GM21825 (cell line): ENCODE measurements around the gene COCH.
"Not testable (repeated sequence)": the region's sequence is repeated elsewhere in the genome, so short reads cannot be mapped to it uniquely, and the experiment has no call there.

ENCODE experiments used
- ATAC-seq: cut with Tn5 transposase; IDR thresholded peaks from one replicate; pipeline ENCODE4 v1.9.1; 2021; ENCODE audit warnings: mild to moderate bottlenecking, moderate library complexity; ENCODE audit not compliant: unreplicated experiment

Gene COCH

DNA sequence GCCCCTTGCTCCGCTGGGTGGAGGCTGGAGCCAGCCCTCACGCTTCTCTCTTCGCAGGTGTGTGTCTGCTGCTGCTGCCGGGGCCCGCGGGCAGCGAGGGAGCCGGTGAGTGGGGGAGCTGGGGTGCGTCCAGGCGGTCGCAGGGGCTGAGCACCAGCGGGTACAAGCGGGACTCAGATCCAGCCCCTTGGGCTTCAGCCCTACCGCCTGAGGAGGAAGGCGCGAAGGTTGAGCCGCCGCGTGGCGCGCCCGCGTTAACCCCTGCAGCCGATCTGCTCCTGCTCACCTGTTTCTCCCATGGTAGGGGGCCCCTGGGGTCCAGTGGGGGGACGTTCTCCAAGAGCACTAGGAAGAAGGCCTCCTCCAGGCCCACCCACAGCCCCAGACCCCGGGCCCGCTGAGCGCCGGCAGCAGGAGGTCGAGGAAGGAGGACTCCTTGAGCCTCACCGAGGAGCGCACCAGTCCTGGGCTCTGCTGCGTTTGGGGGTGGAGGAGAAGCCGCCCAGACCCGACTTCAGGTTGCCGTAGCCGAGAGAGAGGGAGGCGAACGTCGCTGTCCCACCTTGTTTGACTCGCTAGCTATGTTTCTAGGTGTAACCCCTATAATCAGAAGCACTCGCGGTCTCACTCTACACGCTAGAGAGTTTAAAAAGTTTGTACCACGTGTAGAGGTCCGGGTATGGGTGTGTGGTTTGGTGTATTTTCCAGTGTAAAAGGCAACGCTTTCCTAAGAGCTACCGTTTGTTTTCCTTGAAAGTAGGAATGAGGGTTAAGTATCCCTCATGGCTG, 834 bp downstream of the COCH start:
- ATAC-seq = peak; percentile 26

DNA sequence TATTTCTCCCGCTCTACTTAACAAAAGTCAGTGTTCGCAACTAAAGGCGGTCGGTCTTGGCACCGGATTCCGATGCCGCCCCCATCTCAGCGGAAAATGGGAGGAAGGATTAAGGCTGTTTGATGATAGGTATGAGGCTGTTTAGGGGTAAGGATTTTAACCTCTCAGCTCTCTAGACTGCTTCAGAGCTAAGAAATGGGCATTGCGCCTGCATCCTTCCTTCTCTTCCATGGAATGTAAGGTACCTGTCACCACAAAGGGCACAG, 1.4 kb downstream of the COCH start:
- no peak for ATAC-seq

DNA sequence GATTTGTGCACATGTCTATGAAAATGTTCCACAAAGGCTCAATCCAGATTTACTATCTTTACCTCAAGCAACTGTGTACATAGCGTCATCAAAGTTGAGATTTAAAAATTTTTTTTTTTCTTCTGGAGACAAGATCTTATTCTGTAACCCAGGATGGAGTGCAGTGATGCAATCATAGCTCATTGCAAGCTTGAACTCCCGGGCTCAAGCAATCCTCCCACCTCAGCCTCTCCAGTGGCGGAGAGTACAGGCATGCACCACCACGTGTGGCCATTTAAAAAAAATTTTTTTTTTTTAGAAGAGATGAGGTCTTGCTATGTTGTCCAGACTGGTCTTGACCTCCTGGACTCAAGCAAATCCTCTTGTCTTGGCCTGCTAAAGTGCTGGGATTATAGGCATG, 2.3 kb downstream of the COCH start:
- no peak for ATAC-seq

DNA sequence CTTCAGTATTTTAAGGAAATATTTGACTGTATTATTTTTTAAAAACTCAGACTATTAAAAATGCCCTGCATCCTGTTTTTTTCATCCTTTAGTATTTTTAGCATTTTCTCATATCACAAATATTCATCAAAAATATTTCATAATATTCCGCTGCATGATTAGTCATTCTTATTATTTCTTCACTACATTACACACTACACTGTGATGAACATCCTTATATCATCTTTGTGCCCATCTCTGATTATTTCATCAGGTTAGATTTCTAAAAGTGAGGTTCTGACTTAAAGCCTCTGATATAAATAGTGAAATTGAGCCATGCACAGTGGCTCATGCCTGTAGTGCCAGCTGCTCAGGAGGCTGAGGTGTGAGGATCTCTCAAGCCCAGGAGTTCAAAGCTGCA, 8.1 kb downstream of the COCH start:
- no peak for ATAC-seq

DNA sequence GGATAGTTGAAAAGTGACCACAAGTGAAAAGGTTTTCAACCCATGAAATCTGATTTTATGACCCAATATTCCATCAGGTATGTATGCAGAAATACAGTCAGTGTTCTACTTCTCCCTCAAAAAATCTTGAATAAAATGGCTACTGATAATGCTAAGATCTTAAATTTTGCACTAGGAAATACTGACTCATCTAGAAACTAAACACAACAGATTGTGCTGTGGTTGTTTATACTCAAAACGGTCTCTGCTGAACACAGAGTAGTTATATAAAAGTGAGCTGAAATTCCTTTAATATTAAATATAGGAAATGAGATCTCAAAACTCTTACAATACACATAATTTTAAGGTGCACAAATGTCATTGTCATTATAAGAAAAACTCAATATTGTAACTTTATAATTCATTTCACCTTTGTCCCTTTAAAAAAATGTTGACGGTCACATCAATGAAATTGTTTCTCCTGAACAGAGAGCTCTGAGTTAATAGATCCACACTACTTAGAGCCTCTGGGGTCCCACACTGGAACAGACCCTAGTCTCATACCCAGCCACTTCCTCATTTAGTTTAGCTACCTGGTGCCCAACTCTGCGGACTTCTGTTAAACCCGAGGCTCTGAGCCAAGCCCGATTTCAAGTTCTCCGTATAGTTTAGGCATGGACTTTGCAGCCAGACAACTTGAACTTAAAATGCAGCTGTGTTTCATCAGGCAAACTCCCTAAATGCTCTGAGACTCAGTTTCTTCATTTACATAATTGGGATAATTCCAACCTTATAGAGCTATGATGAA, 9.3 kb downstream of the COCH start:
- ATAC-seq = no peak

DNA sequence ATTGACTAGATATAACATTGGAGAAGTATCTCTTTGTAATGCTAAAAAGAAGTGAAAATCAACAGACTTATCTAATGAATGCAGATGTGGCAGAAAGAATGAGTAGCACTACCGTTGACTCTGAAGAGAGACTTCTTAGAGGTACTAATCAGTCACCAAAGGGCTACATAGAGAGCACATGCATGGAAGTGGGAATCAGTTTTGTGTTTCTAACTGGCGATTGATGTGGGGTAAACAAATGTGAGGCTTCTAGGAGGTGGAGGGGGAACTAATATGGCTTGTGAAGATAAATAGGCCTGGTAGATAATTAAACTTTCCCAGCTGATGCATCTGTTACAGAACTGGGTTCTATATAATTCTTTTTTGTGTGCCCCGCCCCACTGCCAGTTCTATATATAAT, 10.5 kb downstream of the COCH start:
- no peak for ATAC-seq

DNA sequence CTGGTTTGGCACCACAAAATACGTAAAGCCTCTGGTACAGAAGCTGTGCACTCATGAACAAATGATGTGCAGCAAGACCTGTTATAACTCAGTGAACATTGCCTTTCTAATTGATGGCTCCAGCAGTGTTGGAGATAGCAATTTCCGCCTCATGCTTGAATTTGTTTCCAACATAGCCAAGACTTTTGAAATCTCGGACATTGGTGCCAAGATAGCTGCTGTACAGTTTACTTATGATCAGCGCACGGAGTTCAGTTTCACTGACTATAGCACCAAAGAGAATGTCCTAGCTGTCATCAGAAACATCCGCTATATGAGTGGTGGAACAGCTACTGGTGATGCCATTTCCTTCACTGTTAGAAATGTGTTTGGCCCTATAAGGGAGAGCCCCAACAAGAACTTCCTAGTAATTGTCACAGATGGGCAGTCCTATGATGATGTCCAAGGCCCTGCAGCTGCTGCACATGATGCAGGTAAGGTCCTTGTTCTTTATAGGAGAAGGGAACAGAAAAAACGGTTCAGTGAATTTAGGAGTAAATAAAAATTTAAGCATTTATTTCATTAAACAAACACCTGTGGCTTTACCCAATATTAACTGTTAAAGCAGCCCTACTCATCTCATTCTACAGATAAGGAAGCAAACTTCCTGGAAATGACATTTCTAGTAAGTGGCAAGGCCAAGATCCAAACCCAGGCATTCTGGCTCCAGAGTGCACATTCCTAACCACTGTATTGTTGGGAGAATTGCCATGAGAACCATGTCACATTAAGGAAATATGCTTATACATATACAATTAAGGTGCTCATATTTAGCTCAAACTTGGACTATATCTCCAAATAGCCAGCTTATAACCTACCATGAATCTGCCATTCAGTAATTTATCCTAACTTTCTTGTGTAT, 11.7 kb downstream of the COCH start:
- ATAC-seq = no peak

DNA sequence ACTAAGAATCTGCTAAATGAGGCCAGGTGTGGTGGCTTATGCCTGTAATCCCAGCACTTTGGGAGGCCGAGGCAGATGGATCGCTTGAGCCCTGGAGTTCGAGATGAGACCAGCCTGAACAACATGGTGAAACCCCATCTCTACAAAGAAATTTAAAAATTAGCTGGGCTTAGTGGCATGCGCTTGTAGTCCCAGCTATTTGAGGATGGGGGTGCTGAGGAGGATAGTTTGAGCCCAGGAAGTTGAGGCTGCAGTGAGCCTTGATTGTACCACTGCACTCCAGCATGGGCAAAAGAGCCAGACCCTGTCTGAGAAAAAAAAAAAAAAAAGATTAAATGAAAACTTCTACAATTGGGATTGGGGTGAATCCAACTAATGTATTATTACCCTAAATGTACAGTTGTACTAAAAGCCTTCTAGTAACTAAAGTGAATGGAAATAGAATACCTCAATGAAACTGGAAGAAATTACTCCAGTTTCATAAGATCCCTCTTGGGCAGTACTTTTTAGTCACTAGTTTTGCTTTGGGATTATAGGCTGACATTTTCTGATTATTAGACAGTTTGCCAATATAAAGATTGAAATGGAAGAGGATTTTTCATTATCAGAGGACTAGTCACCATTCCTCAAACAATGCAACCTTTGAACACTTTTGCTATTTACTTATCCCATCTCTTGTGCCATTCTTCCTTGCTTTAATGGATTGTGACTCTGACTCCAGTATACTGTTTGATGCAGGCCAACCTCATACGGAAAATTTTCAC, 14.3 kb downstream of the COCH start:
- no peak for ATAC-seq

DNA sequence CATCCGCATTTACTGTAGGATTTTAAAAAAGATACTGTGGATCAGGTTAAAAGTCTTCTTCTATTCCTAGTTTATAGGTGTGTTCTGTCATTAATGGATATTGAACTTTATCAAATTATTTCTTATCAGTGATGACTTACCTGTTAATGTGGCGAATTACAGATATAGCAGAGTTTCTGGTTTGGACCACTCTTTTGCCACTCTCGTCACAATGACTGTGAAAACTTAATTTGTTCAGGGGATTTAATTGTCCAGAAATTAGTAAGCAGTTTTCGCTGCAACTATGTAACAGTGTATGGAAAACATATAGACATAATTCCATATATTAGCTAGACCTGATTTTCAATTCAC, 14.9 kb downstream of the COCH start:
- ATAC-seq = no peak

DNA sequence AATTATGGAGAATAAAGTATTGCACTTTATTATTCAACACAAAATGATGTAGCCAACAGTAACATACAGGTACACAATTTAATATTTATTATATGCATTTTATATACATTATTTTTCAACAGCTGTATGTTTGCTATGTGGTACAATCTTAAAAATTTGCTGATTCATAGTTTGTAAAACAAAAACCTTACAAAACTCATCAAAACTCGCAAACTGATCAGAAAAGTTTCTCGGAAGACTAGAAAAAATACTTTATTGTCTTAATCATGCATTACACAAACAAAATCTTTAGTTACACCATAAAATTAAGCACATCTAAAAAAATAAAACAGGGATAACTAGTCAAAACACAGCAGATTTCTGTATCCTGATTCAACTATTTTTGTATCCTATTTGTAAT, 19.5 kb downstream of the COCH start:
- ATAC-seq = no peak

DNA sequence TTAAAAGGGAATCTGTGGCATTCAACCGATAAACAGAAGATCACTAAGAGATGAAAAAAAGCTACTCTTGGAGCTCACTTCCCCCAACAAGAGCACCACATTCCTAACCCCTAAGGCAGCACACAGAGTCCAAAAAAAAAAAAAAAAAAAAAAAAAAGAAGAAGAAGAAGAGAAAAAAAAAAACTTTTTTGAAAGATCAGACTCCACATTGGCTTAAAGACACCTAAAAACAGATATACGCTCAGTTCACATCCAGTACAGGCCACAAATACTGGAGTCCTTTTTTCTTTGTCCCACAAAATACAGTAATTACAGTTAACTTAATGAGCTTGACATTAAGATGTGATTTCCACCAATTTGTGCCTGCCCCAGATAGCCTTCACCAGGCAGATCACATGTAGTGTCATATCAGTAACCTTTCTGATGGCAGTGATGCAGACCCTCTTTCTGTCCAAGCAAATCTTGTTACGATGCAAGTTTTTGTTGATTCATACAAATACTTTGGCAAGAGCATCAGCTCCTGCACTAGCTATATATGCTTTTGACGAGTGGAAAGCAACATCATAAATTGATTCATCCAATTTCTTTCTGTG, 20.7 kb downstream of the COCH start:
- no peak for ATAC-seq

DNA sequence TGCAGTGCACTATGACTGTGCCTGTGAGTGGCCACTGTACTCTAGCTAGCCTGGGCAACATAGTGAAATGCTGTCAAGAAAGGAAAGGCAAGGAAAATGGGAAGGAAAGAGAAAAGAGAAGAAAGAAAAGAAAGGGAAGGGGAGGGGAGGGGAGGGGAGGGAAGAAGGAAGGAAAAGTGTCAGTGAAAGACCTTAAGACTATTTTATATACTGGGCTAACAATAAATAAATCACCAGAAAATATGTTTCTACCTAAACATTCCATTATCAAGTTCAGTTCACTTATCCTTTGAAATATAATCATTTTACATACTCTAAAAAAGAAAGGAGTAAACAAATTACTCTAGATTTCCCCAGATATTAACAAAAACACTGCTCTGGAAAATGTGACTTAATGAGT, 22.1 kb downstream of the COCH start:
- no peak for ATAC-seq

DNA sequence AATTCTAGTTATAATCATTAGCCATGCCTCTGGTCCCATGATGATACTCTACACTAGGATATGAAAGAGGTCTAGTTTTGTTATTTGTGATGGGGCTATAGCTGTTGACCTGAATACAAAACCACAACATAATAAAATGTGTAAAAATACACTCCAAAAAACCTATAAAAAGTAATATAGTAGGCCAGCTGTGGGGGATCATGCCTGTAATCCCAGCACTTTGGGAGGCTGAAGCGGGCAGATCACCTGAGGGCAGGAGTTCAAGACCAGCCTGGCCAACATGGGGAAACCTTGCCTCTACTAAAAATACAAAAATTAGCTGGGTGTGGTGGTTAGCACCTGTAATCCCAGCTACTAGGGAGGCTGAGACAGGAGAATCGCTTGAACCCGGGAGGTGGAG, 22.8 kb downstream of the COCH start:
- not testable (repeated sequence) for ATAC-seq

DNA sequence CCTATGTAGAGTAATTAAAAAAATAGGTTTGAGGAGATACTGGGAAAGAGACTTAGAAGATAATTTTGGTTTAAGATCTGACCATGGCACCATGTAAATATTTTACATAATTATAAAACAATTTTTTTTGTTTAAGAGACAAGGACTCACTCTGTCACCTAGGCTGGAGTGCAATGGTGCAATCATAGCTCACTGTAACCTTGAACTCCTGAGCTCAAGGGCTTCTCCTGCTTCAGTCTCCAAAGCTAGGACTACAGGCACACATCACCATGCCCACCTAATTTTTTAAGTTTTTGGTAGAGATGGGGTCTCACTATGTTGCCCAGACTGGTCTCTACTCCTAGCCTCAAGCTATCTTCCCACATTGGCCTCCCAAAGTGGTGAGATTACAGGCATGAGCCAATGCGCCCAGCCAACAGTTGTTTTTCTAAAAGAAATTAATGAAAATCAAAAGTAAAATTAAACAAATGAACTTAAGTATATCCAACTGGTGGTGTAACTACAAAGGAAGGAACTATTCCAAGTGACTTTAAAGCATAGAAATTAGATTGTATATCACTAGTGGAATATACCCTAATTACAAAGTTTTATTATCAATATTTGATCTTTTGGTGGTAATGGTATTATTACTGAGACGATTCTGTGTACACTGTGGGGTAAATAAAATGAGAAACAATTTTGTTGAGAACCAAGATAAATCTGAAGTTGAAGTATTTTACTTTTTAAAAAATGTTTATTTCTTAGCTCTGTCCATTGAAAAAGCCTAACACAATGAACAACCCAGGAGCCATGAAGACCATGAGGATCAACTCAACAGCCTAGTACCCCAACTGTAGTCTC, 29.1 kb downstream of the COCH start:
- no peak for ATAC-seq

DNA sequence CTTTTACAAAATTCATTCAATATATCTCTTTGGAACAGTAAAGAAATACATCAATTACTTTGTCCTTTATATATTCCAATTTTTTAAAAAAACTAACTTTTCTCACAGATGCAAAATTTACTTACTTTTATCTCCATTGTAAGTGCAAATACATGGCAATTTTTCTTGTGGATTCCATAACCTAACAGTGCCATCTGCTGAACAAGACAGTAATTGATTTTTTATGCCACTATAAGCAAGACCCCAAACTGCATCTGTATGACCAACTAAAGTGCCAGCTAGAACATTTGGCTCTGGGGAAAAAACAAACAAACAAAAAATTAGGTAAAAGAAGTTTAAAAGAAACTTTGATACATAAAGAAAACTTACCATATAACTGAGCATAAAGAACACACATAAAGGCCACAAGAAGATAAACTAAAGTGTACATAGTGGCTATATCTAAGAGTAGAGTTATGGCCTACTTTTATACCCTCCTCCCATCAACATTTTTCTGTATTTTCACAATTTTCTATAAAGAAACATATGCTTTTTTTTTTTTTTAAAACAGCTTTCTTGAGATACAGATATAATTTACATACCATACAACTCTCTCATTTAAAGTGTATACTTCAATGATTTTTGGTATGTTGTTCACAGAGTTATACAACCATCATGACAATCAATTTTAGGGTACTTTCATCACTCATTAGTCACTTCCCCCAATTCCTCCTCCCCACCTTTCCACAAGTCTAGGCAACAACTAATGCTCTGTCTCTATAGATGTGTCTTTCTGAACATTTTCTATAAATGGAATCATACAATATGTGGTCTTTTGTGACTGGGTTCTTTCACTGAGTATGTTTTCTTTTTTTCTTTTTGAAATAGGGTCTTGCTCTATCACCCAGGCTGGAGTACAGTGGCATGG, 32.6 kb downstream of the COCH start:
- ATAC-seq = no peak

DNA sequence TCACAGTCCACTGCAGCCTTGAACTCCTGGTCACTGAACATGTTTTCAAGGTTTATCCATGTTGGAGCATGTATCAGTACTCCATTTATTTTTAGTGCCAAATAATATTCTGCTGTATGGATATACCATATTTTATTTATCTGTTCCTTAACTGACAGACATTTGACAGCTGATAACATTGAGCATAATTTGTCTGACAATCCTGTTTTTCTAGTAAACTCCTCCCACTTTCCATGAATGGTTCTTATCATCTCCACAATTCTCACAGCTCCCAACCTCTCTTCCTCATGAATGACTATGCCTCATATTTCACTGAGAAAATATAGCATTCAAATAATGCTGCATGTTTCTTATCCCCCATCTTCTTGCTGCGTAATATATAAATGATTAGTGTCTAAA, 33.3 kb downstream of the COCH start:
- no peak for ATAC-seq

DNA sequence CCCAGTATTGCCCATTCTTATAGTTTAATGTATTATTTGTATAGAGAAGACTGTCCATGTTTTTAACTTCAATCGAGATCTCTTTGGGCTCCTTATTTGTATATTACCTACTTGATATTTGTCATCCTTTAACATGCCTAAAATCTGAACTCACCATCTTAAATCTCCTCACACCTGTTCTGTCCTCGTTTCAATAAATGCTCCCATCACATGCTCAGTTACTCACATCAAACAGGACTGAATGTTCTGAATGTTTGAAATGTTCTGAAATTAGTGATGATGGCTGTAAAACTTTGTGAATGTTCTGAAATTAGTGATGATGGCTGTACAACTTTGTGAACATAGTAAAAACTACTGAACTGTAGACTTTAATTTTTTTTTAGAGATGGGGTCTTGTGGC, 34.5 kb downstream of the COCH start:
- no peak for ATAC-seq

DNA sequence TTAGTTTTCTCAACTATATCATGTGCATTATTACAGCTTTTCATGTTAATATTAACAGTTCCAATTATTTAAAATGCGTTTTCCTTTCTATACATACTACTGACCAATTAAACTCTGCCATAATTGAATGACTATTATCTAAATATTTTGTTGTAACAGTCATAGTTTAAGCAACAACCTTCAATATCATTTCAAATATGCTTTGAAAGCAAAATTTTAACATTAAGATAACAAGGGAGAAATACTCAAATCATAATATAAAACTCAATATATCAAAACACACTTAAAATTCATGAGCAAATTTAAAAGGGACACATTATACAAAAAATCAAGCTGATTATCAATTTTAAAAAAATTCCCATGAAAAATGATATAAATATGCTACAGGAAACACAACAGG, 40.5 kb downstream of the COCH start:
- no peak for ATAC-seq

DNA sequence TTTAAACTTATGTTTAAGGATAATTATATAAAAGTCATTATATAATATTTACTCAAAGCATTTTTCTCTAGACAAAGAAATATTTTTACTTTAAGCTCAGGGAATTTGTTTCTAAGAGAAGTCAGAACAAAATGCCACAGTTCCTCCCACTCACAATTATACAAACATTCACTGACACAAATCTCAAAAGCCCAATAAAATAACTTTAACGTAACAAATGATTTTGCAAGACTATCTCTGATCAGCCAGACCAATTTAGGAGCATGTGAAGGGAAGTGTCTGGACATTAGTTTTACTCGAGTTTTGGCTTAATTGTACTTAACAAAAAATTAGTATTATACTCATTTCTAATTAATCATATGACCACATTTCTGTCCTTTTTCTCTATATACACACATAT, 41.2 kb downstream of the COCH start:
- ATAC-seq = no peak
